ENCODE measurements around the gene MYCBP2. TPM values are rescaled to one million over a fixed set of nuclear protein-coding genes. Genes with fewer than 3 reads are reported as not detected.

Gene MYCBP2
- total and polyA plus RNA-seq, 4 experiments from 2014 or later: 13.3 to 197 (median 118) TPM

DNA sequence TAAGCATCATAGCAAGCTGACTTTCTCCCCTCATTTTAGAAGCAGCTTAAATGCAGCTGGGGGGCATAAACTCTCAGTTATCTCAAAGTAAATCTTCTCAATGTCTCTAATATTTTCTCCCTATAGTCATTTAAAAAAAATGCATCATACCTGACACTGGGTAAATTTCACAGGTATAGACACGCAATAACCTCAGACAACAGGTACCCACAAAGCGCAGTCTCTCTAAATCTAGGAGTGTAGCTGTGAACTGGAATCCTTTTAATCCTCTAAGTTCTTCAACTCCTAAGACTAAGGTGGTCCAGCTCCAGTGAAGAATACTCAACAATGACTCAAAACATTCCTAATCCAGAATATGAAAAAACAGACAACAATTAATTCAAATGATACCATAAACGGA, 141.2 kb downstream of the MYCBP2 start:
- Mint-ChIP-seq H3K27ac (peak overlapping the region in 1 of 7 donors; percentile 83), H3K36me3 (peaks cover 58 to 69% of the 10 kb centered on the region in 2 donors), H3K9me3 (no peaks in the 10 kb centered on the region), H3K4me3 (no peak overlapping the region), H3K4me1 (peaks cover 11 to 15% (median 15%) of the 10 kb centered on the region in 4 donors), H3K27me3 (no peaks in the 10 kb centered on the region)
- Histone ChIP-seq H3K4me3 (ENCODE audit: low read length in 2 of 2) (no peak overlapping the region), H3K36me3 (ENCODE audit: insufficient read depth, low read length) (peaks cover 17% of the 10 kb centered on the region), H3K27me3 (ENCODE audit: insufficient read depth, low read length) (no peaks in the 10 kb centered on the region), H3K4me1 (ENCODE audit: insufficient read depth, low read length) (peaks cover 15% of the 10 kb centered on the region), H3K27ac (ENCODE audit: low read depth, low read length) (no peak overlapping the region), H3K9me3 (ENCODE audit: control insufficient read depth in 1 of 2, low read length in 2 of 2) (no peaks in the 10 kb centered on the region)
- POLR2A ChIA-PET (ENCODE audit: partially characterized antibody): interaction anchor here (0.9 kb wide), 1 partner anchor 293 kb away, joined by 4 read pairs; no protein-coding TSS in a partner anchor
- no peak for DNase-seq
- CTCF ChIA-PET (ENCODE audit: partially characterized antibody): interaction anchor here (0.8 kb wide), 1 partner anchor 292 kb away, joined by 4 read pairs; no protein-coding TSS in a partner anchor
- intact Hi-C loops (cut with micrococcal nuclease): loop anchor here (2.0 to 5.0 kb wide), 2 partner anchors 33 to 293 kb away; no protein-coding TSS in a partner anchor

DNA sequence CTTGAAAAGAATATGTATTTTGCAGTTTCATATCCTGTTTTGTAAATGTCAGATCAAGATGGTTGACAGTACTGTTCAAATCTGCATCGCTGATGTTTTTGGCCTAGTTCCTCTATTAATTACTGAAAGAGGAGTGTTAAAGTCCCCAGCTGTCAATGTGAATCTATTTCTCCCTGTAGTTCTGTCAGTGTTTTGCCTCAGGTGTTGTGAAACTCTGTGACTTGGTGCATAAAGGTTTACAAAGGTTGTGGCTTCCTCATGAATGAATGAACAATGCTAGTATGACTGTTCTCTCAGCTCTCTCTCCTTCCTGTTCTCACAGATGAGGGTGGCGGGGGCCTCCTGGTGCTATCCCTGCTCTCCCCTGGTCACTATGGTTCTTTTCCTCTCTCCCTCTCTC, 142.4 kb downstream of the MYCBP2 start:
- Mint-ChIP-seq H3K36me3 (peaks cover 60 to 71% of the 10 kb centered on the region in 2 donors), H3K27ac (peak overlapping the region in 5 of 7 donors; percentile 16 to 90 (median 71)), H3K4me3 (peak overlapping the region in 1 of 8 donors; percentile 1), H3K4me1 (peaks cover 11 to 17% (median 14%) of the 10 kb centered on the region in 4 donors), H3K9me3 (no peaks in the 10 kb centered on the region), H3K27me3 (no peaks in the 10 kb centered on the region)
- POLR2A ChIA-PET (ENCODE audit: partially characterized antibody): interaction anchor here (1.2 kb wide), 1 partner anchor 145 kb away, joined by 4 read pairs; no protein-coding TSS in a partner anchor
- Histone ChIP-seq H3K4me1 (ENCODE audit: insufficient read depth, low read length) (peaks cover 15% of the 10 kb centered on the region), H3K36me3 (ENCODE audit: insufficient read depth, low read length) (peaks cover 22% of the 10 kb centered on the region), H3K27ac (ENCODE audit: low read depth, low read length) (no peak overlapping the region), H3K27me3 (ENCODE audit: insufficient read depth, low read length) (no peaks in the 10 kb centered on the region), H3K9me3 (ENCODE audit: control insufficient read depth in 1 of 2, low read length in 2 of 2) (no peaks in the 10 kb centered on the region), H3K4me3 (ENCODE audit: low read length in 2 of 2) (no peak overlapping the region)
- CTCF ChIA-PET (ENCODE audit: partially characterized antibody): interaction anchor here (2.5 kb wide), 1 partner anchor 293 kb away, joined by 10 read pairs; no protein-coding TSS in a partner anchor
- intact Hi-C loops (cut with micrococcal nuclease): no loop called here
- no peak for DNase-seq

DNA sequence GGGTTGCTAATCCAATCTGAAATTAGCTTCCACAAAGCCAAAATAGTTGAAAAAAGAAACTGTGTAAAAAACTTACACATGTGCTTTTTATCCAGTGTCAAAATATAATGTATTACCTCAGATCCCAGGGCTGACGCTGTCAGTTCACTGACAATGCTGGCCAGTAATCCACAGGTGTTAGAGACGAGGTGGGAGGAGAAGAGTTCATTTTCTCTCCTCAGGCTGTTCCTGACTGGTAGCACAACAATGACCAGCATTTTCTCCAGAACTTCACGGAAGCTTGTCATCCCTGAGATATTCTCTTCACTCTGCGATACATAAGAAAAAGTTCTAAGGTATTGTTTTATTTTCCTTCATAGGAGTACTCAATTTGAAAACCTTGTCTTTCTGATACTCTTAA, 146.9 kb downstream of the MYCBP2 start:
- no peak for DNase-seq
- no peaks in the 10 kb centered on the region for H3K27me3 ChIP-seq (ENCODE audit: insufficient read depth, low read length)
- Mint-ChIP-seq H3K4me3 (no peak overlapping the region), H3K9me3 (no peaks in the 10 kb centered on the region), H3K27ac (peak overlapping the region in 1 of 7 donors; percentile 42), H3K4me1 (peaks cover 8 to 11% (median 10%) of the 10 kb centered on the region in 4 donors), H3K27me3 (no peaks in the 10 kb centered on the region), H3K36me3 (peaks cover 65 to 77% of the 10 kb centered on the region in 2 donors)
- H3K27ac ChIP-seq (ENCODE audit: low read depth, low read length): no peak overlapping the region
- intact Hi-C loops (cut with micrococcal nuclease): no loop called here
- peaks cover 35% of the 10 kb centered on the region for H3K36me3 ChIP-seq (ENCODE audit: insufficient read depth, low read length)
- ChIA-PET CTCF (ENCODE audit: partially characterized antibody) (no interaction called here), POLR2A (ENCODE audit: partially characterized antibody) (no interaction called here)
- H3K4me3 ChIP-seq (ENCODE audit: low read length in 2 of 2): no peak overlapping the region
- no peaks in the 10 kb centered on the region for H3K9me3 ChIP-seq (ENCODE audit: control insufficient read depth in 1 of 2, low read length in 2 of 2)
- peaks cover 13% of the 10 kb centered on the region for H3K4me1 ChIP-seq (ENCODE audit: insufficient read depth, low read length)

DNA sequence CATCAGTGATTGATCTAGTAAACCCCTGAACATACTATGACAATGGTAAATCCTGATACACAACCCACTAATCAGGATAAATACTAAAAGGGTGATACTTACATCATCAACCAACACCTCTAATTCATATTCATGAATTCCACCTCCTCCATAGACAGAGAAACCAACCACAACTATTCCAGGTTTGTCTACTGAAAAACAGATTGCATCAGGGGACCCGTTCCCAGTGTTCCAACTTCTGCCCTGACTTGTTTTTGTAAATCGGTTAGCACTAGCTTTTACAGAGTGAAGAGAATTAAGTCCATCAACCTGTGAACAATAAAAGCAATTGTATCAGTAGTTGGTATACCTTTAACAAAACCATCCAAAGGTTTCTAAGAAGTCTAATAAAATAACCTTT, 149.2 kb downstream of the MYCBP2 start:
- POLR2A ChIA-PET (ENCODE audit: partially characterized antibody): no interaction called here
- intact Hi-C loops (cut with micrococcal nuclease): no loop called here

DNA sequence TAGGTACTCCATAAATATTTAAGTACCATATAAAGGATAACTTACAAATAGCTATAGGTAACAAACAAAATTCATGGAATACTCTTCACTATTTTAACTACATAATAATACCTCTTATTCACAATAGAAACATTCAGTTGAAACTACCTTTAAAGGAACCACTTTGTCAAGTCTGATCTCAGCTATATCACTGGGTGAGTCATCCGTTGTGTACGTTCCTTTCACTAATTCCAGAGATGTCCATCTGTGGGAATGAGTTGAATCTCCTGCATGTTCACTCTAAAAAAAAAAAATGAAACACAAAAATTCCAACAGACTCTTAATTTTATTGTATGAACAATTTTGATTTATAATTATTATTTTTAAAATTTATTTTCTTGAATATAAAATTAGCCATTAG, 150.5 kb downstream of the MYCBP2 start:
- Histone ChIP-seq H3K4me3 (ENCODE audit: low read length in 2 of 2) (no peak overlapping the region), H3K27me3 (ENCODE audit: insufficient read depth, low read length) (no peaks in the 10 kb centered on the region), H3K4me1 (ENCODE audit: insufficient read depth, low read length) (no peaks in the 10 kb centered on the region), H3K36me3 (ENCODE audit: insufficient read depth, low read length) (peaks cover 51% of the 10 kb centered on the region), H3K27ac (ENCODE audit: low read depth, low read length) (no peak overlapping the region), H3K9me3 (ENCODE audit: control insufficient read depth in 1 of 2, low read length in 2 of 2) (no peaks in the 10 kb centered on the region)
- Mint-ChIP-seq H3K36me3 (peaks cover 61 to 77% of the 10 kb centered on the region in 2 donors), H3K9me3 (no peaks in the 10 kb centered on the region), H3K4me1 (peaks cover 3 to 9% (median 6%) of the 10 kb centered on the region in 4 donors), H3K4me3 (no peak overlapping the region), H3K27me3 (no peaks in the 10 kb centered on the region), H3K27ac (no peak overlapping the region)
- CTCF ChIA-PET (ENCODE audit: partially characterized antibody): interaction anchor here (2.7 kb wide), 1 partner anchor 302 kb away, joined by 12 read pairs; no protein-coding TSS in a partner anchor
- no peak for DNase-seq
- POLR2A ChIA-PET (ENCODE audit: partially characterized antibody): interaction anchor here (0.6 kb wide), 1 partner anchor 173 kb away, joined by 4 read pairs; no protein-coding TSS in a partner anchor
- intact Hi-C loops (cut with micrococcal nuclease): no loop called here

More for the DNA sequence above, 149.2 kb downstream of the MYCBP2 start:
- H3K27me3 ChIP-seq (ENCODE audit: insufficient read depth, low read length): no peaks in the 10 kb centered on the region
- no peaks in the 10 kb centered on the region for H3K27me3 Mint-ChIP-seq
- no peak for DNase-seq
- H3K36me3 ChIP-seq (ENCODE audit: insufficient read depth, low read length): peaks cover 49% of the 10 kb centered on the region
- H3K27ac ChIP-seq (ENCODE audit: low read depth, low read length): no peak overlapping the region
- H3K4me1 ChIP-seq (ENCODE audit: insufficient read depth, low read length): no peaks in the 10 kb centered on the region
- H3K4me3 Mint-ChIP-seq: no peak overlapping the region
- H3K4me1 Mint-ChIP-seq: peaks cover 3 to 5% (median 4%) of the 10 kb centered on the region in 4 donors
- H3K27ac Mint-ChIP-seq: peak overlapping the region in 1 of 7 donors; percentile 57
- no peaks in the 10 kb centered on the region for H3K9me3 ChIP-seq (ENCODE audit: control insufficient read depth in 1 of 2, low read length in 2 of 2)
- no peak overlapping the region for H3K4me3 ChIP-seq (ENCODE audit: low read length in 2 of 2)
- H3K9me3 Mint-ChIP-seq: no peaks in the 10 kb centered on the region
- CTCF ChIA-PET (ENCODE audit: partially characterized antibody): interaction anchor here (2.7 kb wide), 1 partner anchor 301 kb away, joined by 12 read pairs; no protein-coding TSS in a partner anchor
- peaks cover 60 to 77% of the 10 kb centered on the region in 2 donors for H3K36me3 Mint-ChIP-seq

DNA sequence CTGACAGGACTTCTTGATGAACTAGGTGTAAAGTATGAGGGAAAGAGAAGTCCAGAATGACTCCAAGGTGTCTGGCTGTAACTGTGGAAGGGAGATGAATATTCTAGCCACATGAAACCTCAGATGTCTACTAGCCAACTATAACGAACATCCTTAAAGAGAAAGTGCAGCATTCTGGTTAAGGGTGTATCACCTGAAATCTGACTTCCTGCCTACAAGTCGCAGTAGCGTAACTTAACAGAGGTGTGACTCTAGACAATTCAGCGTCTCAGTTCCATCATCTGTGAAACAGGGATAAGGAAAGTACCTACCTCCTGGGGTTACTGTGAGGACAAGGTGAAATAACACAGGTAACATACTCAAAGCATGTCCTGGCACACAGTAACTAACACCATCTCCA, 154.2 kb downstream of the MYCBP2 start:
- peak in 1 of 5 donors; percentile 5 for DNase-seq
- no peaks in the 10 kb centered on the region for H3K4me1 ChIP-seq (ENCODE audit: insufficient read depth, low read length)
- H3K36me3 Mint-ChIP-seq: peaks cover 67 to 70% of the 10 kb centered on the region in 2 donors

DNA sequence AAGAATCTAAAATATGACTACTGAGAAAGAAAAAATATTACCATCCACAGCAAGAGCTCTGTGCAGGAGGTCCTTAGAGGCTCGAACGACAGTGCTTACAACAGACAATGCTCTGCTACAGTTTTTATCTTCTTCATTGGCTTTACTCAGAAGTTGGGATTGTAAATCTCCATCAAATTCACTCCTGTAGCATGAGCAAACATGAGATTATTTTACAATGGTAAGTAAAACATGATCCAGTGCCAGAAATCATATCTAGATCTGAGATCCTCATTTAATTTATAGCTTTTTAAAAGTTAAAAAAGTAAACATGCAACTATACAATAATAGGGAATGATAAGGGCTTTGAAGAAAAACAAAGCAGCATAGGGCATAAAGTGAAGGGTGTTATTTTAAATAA, 155.4 kb downstream of the MYCBP2 start:
- Mint-ChIP-seq H3K27me3 (no peaks in the 10 kb centered on the region), H3K27ac (no peak overlapping the region), H3K4me3 (no peak overlapping the region), H3K9me3 (no peaks in the 10 kb centered on the region), H3K4me1 (peaks cover 3 to 13% (median 6%) of the 10 kb centered on the region in 4 donors), H3K36me3 (peaks cover 65 to 69% of the 10 kb centered on the region in 2 donors)
- no peaks in the 10 kb centered on the region for H3K27me3 ChIP-seq (ENCODE audit: insufficient read depth, low read length)
- H3K4me3 ChIP-seq (ENCODE audit: low read length in 2 of 2): no peak overlapping the region
- ChIA-PET POLR2A (ENCODE audit: partially characterized antibody) (no interaction called here), CTCF (ENCODE audit: partially characterized antibody) (interaction anchor here (0.7 to 1.0 kb wide), 2 partner anchors 12 to 158 kb away, joined by 3 read pairs; no protein-coding TSS in a partner anchor)
- no peak overlapping the region for H3K27ac ChIP-seq (ENCODE audit: low read depth, low read length)
- no peaks in the 10 kb centered on the region for H3K4me1 ChIP-seq (ENCODE audit: insufficient read depth, low read length)
- intact Hi-C loops (cut with micrococcal nuclease): loop anchor here (5.0 kb wide), 1 partner anchor 39 kb away; no protein-coding TSS in a partner anchor
- peaks cover 32% of the 10 kb centered on the region for H3K36me3 ChIP-seq (ENCODE audit: insufficient read depth, low read length)
- no peaks in the 10 kb centered on the region for H3K9me3 ChIP-seq (ENCODE audit: control insufficient read depth in 1 of 2, low read length in 2 of 2)
- DNase-seq: no peak

More for the DNA sequence above, 154.2 kb downstream of the MYCBP2 start:
- no peaks in the 10 kb centered on the region for H3K9me3 ChIP-seq (ENCODE audit: control insufficient read depth in 1 of 2, low read length in 2 of 2)
- ChIA-PET CTCF (ENCODE audit: partially characterized antibody) (interaction anchor here (0.7 kb wide), 1 partner anchor 153 kb away, joined by 3 read pairs; no protein-coding TSS in a partner anchor), POLR2A (ENCODE audit: partially characterized antibody) (no interaction called here)
- no peak overlapping the region for H3K4me3 ChIP-seq (ENCODE audit: low read length in 2 of 2)
- H3K27me3 ChIP-seq (ENCODE audit: insufficient read depth, low read length): no peaks in the 10 kb centered on the region
- no peak overlapping the region for H3K27ac ChIP-seq (ENCODE audit: low read depth, low read length)
- Mint-ChIP-seq H3K4me1 (peaks cover 3 to 13% (median 6%) of the 10 kb centered on the region in 4 donors), H3K9me3 (no peaks in the 10 kb centered on the region), H3K27me3 (no peaks in the 10 kb centered on the region), H3K27ac (peak overlapping the region in 5 of 7 donors; percentile 10 to 27 (median 21)), H3K4me3 (peak overlapping the region in 1 of 8 donors; percentile 7)
- intact Hi-C loops (cut with micrococcal nuclease): loop anchor here (5.0 kb wide), 1 partner anchor 40 kb away; no protein-coding TSS in a partner anchor
- peaks cover 36% of the 10 kb centered on the region for H3K36me3 ChIP-seq (ENCODE audit: insufficient read depth, low read length)
